ENCODE results near the gene UBQLN4. TPM values are rescaled to one million over a fixed set of nuclear protein-coding genes. Genes with fewer than 3 reads are reported as not detected.
A peak's percentile ranks its signal among the peaks of the same experiment; 100 is the strongest.

UBQLN4 gene
- 25.9 TPM for total RNA-seq

DNA sequence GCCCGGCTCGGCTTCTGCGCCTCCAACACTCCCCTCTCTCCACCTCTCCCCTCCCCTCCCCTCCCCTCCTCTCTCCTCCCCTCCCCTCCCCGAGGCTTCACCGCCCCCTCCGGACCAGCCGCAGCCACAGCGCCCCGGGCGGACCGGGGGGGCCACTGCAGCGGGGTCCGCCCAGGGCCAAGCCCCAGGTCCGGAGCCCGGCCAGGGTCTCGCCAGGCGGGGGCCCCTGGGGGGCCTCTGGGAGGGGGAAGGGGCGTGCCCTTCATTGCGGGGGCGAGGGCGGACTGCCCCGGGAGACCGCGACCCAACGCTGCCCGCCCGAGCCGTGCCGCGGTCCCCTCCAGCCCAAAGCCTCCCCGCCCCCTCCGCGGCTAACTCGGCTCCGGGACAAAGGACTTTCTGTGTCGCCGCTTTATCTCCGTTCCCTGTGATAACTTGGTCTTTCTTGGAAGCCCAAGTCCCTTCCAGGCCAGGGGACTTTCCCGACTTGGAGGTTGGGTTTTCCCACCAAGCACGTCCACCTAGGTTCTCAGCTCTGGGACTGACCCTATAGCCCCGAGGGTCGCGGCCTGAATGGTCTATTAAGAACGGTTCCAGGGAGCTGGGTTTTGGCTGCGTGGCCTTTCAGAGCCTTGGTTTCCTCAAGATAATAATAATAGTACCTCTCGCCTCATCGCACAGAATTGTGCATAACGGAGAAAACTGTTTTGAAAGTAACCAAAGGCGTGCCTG is at the start of gene UBQLN4:
Gene UBQLN4 (minus strand): TSS at position 31 of the 732 bp plus-strand sequence. CDS start 97 bp downstream, outside the sequence.
- peak; percentile 86 for DNase-seq

GRCh38 chr1:156102633-156103511 is 49.3 kb upstream of the UBQLN4 start:
- no peak for DNase-seq

GRCh38 chr1:156101880-156102279 is 48.3 kb upstream of the UBQLN4 start:
- DNase-seq: no peak

DNA sequence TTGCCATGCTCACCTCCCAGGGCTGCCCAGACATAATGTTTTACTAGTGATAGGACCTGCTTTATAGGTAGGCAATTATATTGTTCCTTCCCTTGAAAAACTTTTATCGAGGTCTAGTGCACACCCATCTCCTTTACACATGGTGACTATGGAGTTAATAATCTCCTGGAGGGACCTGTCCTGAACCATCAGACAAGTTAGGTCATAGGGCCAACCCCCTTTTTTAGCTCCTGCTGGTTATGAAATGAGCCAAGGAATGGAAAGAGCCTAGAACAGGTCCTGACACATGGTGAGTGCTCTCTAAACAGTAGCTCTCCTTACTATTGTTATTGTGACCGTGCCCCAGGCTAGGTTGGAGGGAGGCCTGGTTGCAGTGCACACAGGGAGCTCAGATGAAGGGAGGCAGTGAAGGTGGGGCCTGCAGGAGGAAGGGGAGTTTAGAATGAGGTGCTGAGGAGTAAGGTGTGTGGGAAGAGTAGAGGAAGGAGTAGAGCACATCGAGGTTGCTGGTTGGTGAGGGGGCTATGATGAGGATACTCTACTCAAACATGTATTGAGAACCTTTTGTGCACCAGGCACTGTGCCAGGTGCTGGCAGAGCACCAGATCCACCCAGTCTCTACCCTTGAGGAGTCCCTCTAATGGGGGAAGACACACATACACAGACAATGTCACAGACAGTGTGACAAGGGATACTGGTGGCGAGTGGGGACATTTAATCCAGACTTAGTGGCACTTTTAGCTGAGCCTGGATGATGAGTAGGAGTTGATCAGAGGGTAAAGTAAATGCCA is 46.8 kb upstream of the UBQLN4 start:
- DNase-seq: no peak

- no peak for DNase-seq
These were observed 45.7 kb upstream of the UBQLN4 start for GRCh38 chr1:156099282-156099681.

GRCh38 chr1:156098784-156099183 is 45.2 kb upstream of the UBQLN4 start:
- DNase-seq: no peak

DNA sequence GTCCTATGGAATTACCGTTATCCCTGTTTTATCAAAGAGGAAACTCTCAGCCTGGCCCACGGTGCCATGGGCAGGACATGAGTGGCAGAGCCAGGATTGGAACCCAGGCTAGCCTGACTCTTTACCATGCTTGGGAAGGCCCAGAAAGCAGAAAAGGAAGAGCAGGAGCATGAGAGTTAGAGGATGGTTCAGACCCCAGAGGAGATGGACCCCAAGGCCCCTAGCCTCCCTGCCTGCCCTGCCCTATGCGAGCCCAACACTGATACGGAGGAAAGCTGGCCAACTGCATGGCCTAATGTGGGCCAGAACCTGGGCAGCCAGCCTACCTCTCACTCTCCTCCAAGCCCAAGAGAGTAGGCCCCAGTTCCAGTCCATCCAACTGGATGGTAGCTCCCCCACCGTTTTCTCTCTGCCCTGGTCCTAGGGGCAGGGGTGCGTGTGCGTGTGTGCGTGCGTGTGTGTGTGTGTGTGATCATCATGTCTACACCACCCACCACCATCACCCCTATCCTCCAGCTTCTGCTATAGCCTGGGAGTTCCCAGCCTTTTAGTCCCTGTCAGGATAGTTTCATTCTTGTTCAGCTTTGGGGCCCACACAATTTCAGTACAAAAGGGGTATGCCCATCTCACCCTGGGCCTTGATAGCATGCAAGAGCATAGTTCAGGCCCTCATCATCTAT is 44.0 kb upstream of the UBQLN4 start:
- DNase-seq: no peak

- DNase-seq: peak; percentile 51
These were observed 43.2 kb upstream of the UBQLN4 start for GRCh38 chr1:156096640-156097391.

GRCh38 chr1:156095906-156096508 is 42.4 kb upstream of the UBQLN4 start:
- no peak for DNase-seq

DNA sequence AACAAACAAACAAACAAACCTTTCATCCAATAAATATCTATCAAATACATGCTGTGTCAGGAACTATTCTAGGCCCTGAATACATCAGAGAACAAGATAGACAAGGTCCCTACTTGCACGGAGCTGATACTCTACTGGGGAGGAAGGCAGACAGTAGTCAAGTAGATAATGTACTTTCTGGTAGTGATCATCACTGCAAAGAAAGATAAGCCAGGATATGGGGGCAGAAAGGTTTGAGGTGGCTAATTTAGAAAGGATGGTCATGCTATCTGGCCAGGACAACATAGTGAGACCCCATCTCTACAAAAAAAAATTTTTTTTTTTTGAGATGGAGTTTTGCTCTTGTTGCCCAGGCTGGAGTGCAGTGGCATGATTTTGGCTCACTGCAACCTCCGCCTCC is 38.0 kb upstream of the UBQLN4 start:
- DNase-seq: no peak

- DNase-seq: peak; percentile 73
These were observed 37.2 kb upstream of the UBQLN4 start for GRCh38 chr1:156090840-156091188.

DNA sequence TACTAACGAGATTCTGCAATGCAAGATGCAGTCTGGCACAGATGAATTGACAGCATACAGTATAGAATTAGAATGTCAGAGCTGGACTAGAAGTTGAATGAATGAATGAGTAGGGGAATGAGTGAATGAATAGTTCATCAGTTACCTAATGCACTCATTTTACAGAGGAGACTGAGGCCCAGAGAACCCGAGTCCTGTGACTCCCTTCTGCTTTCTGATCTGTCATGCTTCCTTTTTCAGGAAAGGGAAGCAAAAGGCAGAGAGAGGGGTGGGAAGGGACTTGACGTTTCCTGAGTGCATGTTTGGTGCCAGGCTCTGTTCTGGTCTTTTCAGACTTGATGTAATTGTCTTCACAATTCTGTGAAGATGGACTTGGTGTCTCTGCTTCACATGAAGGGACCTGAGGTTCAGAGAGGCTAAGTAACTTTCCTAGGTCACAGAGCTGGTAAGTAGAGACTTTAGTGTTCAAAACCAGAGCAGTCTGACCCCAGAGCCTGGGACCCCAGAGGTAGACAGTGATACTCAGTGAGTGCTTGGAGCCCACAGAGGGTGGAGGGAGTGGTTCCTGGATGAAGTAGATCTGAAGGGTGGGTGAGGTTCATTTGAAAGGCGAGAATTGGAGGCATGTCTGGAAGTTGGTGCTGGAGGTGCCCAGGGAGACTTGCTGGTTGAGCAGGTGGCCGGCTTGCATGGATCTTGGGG is 36.7 kb upstream of the UBQLN4 start:
- no peak for DNase-seq

DNA sequence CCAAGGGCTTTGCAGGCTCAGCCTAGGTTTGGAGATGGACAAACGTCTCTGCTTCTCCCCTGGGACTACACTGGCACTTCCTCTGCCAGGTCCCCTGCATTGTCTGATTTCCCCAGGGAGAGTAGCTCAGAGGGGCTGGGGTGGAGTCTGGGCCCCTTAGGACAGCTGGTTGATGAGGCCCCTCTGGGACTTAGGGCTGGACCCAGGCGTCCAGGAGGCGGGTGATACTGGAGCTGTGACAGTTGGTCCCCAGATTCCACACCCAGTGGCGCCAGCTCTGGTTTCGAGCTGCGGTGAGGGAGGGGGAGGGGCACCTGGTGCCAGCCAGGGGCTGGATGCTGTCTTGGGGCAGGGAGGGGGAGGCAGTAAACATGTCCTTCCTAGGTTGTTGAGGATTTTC is 36.1 kb upstream of the UBQLN4 start:
- DNase-seq: no peak

GRCh38 chr1:156086256-156086662 is 32.7 kb upstream of the UBQLN4 start:
- DNase-seq: no peak

DNA sequence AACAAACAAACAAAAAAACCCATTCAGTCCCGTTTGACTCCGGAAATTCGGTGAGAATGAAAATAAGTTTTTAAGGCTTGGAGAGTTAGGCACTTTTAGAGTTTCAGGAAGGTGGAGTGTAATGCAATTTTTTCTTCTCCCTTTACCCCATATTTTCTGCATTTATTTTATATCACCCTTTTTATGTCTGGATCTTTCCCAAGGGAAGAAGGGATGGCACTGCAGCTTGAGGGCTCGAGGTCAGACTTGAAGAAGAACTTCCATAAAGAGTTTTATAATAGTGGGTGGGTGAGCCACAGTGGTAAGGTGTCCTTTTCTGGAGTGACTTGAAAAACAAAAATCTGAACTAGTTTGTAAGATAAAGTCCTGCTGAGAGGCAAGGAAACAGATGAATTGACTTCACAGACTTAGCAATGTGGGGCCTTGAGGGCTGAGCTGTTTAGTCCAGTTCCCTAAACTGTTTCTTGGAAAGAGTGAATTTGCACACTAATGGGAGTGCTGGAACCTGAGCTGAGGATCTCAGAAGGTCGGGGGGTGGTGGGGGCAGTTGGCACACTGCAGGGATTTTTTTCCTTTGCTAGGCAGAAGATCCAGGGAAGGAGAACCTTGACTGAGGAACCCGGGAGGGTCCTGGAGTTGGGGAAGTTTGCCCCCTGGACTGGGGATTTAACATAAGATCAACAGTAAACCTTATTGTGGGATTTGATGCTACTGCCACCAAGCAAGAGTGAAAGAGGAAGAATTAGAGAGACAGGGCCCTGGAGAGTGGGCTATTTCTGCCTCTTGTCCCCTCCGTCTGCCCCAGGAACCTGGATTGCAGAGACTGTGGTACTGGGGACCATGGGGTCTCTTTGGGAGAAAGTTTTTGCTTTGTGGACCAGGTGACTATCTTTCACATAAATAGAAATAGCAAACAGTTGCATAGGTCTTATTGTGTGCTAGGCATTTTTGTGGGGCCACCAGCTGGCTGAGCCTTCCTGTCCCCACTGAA is 30.5 kb upstream of the UBQLN4 start:
- DNase-seq: no peak

GRCh38 chr1:156082309-156083091 is 28.9 kb upstream of the UBQLN4 start, which contains the start of gene MEX3A:
Gene MEX3A, minus strand, starts transcription at chr1:156082465. Its CDS starts 467 bp downstream, at chr1:156081998.
- peak; percentile 56 for DNase-seq

DNA sequence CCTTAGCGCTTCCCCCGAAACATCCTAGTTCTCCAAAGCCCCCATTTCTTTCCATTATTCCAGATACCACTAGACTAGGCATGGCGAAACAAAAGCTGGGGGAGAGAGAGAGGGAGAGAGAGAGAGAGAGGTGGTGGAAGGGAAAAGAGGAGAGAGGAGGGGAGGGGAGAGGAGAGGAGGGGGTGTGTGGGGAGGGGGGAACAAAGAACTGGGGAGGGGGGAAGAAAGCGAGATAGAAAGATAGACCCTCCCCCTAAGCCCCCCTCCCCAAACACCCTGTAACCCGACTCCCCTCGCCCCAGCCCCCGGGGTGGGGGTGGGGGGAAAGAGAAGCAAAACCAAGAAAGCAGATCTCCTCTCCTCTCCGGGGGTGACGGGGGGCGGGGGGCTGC is 28.3 kb upstream of the UBQLN4 start:
- no peak for DNase-seq
